Right atrium auricular region (tissue), 2 donors: ENCODE measurements around the gene PAXIP1. TPM values are rescaled to one million over a fixed set of nuclear protein-coding genes. Genes with fewer than 3 reads are reported as not detected.

ENCODE experiments used
- DNase-seq: peaks from one replicate; pipeline ENCODE4 v3.0.0-alpha.2; 2019; ENCODE audit warnings: low spot score
- H3K27ac ChIP-seq, 2 donors: fragments of 200-600 bp; sonication (generic); 1 replicate in 1 of 2; 2 replicates in 1 of 2; pipeline ENCODE4 v1.5.1; 2016 to 2019
- H3K27me3 ChIP-seq, 2 donors: fragments of 200-600 bp; sonication (generic); one replicate each; pipeline versions ENCODE4 v1.5.1 to v1.6.0; 2017 to 2019
- H3K36me3 ChIP-seq: fragments of 200-600 bp; sonication (generic); one replicate; pipeline ENCODE4 v1.5.1; 2016
- H3K4me1 ChIP-seq, 2 donors: fragments of 200-600 bp; sonication (generic); one replicate each; pipeline versions ENCODE4 v1.5.1 to v1.6.0; 2017 to 2019
- H3K4me3 ChIP-seq, 2 donors: fragments of 200-600 bp; sonication (generic); 1 replicate in 1 of 2; 2 replicates in 1 of 2; pipeline ENCODE4 v1.5.1; 2017 to 2019; ENCODE audit warnings: mild to moderate bottlenecking in 1 of 2, moderate library complexity in 1 of 2
- H3K9me3 ChIP-seq, 2 donors: fragments of 200-600 bp; sonication (generic); one replicate each; pipeline ENCODE4 v1.5.1; 2019
- total RNA-seq, 2 donors: library from RNA; depleted of rRNA; stranded (reverse); fragments of >200 nt; gene quantifications; one replicate each; pipeline ENCODE4 v1.1.0, GENCODE V29; 2016
- TF ChIP-seq, protein P1 (sequence below), 2 donors: fragments of 200-600 bp; sonication (generic); IDR thresholded peaks; one replicate each; pipeline ENCODE4 v1.5.1; 2019; ENCODE audit warnings: antibody characterized with exemption in 2 of 2

PAXIP1 gene
- total RNA-seq, 2 donors from 2014 or later, result 6.2 to 8.2 TPM

DNA sequence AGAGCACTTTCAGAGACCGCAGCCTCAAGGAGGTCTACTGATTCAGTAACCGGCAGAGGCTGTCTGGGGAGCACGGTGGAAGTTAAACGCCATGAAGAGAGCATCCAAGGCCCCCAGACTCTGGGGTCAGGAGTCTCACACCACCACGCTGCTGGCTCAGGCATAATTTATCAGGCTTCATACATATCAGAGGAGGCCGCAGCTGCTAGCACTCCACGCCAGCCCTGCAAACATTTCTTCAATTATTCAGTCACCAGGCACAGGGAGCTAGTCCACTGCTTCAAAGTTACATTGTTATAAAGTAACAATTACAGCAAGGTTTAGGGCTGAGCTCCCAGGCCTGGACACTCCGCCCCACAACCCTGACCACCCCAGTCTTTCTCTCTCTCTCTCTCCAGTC lies 97.8 kb downstream of the PAXIP1 start:
- peaks cover 0 to 3% of the 10 kb centered on the region in 2 donors for H3K9me3 ChIP-seq
- H3K36me3 ChIP-seq, result no peaks in the 10 kb centered on the region
- no peak overlapping the region for H3K4me3 ChIP-seq
- H3K4me1 ChIP-seq, result no peaks in the 10 kb centered on the region
- TF ChIP-seq, protein P1, sequence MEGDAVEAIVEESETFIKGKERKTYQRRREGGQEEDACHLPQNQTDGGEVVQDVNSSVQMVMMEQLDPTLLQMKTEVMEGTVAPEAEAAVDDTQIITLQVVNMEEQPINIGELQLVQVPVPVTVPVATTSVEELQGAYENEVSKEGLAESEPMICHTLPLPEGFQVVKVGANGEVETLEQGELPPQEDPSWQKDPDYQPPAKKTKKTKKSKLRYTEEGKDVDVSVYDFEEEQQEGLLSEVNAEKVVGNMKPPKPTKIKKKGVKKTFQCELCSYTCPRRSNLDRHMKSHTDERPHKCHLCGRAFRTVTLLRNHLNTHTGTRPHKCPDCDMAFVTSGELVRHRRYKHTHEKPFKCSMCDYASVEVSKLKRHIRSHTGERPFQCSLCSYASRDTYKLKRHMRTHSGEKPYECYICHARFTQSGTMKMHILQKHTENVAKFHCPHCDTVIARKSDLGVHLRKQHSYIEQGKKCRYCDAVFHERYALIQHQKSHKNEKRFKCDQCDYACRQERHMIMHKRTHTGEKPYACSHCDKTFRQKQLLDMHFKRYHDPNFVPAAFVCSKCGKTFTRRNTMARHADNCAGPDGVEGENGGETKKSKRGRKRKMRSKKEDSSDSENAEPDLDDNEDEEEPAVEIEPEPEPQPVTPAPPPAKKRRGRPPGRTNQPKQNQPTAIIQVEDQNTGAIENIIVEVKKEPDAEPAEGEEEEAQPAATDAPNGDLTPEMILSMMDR (IDR thresholded peaks at IDR 0.05), result no peak
- DNase-seq, result no peak
- no peaks in the 10 kb centered on the region for H3K27me3 ChIP-seq
- no peak overlapping the region for H3K27ac ChIP-seq

DNA sequence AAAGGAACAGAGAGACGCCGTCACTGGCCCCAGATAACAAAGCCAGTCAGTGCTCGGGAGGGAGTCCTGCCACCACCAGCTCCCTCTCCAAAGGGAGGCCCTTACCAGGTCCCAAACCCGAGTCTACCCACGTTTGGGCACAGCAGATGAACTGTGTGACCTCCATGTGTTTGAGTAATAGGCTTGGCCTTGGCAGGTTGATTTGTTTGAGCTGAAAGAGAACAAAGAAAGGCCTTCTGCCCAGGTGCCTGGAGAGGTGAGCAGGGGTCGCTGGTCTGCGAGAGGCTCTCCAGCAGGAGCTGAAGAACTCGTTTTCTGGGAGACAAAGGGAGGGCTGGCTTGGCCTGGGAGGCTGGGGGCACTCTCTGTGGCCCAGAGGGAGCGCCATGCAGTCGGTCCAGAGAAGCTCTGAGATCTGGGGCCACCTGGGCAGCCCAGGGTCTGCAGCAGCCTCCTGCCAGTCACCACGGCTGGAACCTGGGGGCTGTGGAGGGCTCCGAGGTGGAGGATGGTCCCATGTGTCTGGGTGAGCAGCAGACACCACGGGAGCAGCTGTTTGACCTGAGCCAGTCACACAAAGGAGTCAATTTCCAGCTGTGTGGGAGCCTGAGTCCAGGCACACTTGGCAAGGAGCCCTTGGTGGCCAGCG lies 99.7 kb downstream of the PAXIP1 start:
- Histone ChIP-seq H3K4me3 (no peak overlapping the region), H3K27ac (no peak overlapping the region), H3K27me3 (no peaks in the 10 kb centered on the region), H3K9me3 (peaks cover 0 to 3% of the 10 kb centered on the region in 2 donors), H3K4me1 (no peaks in the 10 kb centered on the region), H3K36me3 (no peaks in the 10 kb centered on the region)
- no peak for DNase-seq
- TF ChIP-seq, protein P1 (IDR thresholded peaks at IDR 0.05), result no peak

DNA sequence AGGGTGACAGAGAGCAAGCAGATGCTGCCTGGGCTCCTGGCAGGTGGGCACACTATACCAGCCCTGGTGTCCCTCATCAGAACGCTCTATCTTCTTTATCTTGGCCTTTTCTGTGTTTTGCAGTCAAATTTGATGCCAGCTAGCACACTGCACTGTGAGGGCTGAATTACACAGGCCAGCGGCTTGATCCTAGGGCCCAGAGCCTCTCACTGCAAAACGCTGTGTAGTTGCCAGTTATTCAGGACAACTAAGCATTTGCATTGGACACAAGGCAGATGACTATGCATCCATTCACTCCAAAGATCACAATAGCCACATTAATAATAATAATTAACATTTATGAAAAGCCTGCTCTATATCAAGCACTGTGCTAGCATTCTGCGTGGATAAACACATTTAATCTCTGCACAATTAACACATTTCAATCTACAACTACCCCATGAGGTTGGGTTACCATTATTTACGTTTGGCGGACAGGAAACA lies 100.3 kb downstream of the PAXIP1 start:
- H3K36me3 ChIP-seq, result no peaks in the 10 kb centered on the region

DNA sequence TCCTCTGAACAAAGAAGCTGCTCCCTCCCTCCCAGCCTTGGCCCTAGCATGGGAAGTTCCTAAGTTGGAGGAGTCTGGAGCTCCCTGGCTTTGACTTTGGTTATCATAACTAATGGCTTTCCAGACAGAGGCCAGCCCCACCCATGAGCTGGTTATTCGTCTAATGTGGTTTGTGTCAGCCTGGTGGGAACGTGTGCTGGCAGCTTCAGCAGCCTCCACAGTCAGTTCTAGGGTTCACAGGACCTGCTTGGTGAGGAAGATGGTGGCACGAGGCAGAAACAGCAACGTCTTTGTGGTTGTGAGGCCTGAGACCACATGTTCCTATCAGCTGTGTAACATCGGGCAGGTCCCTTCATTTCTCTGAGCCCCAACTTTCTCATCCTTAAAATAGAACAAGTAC lies 103.1 kb downstream of the PAXIP1 start:
- no peak for DNase-seq

More for the DNA sequence above, 100.3 kb downstream of the PAXIP1 start:
- Histone ChIP-seq H3K4me3 (no peak overlapping the region), H3K4me1 (no peaks in the 10 kb centered on the region), H3K9me3 (peaks cover 0 to 3% of the 10 kb centered on the region in 2 donors), H3K27ac (no peak overlapping the region), H3K27me3 (no peaks in the 10 kb centered on the region)
- DNase-seq, result no peak
- TF ChIP-seq, protein P1 (IDR thresholded peaks at IDR 0.05), result no peak

DNA sequence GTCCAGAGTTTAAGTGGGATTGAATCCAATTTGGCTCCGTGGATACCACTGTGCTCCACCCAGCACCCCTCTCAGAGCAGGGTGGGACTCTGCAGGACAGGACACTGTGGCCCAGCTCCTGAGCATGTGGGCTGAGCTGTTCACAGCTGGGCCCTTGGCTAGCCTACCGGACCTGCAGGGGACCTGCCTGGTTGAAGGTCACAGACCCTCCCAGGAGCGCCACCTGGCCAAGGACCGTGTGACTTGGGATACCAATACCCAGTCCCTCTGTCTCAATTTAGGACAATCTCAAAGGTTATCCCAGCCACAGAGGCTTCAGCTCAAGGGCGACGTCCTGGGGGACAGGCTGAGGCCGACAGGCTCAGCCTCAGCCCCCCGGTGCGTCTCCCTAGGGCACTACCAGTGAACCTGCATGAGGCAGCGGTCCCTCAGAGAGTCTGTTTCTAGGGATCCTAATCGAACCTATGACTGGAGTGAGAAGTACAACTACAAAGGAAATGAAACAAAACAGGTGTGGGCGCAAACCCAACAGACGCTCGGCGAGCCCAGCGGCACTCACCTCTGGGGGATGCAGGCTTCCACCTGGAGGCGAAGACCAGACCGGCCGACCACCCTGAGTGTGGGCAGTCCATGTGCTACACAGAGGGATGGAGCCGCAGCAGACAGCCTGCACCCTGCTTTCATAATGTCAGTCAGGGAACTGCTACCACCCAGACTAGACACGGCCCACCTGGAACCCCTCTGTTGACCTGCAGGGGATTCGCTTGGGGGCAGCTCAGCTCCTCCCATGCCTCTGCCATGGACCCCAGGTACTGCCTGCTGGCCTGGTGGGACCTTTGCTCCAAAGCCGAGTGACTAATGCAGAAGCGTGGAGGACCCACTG lies 103.7 kb downstream of the PAXIP1 start:
- Histone ChIP-seq H3K9me3 (no peaks in the 10 kb centered on the region), H3K27ac (no peak overlapping the region), H3K4me3 (no peak overlapping the region), H3K4me1 (no peaks in the 10 kb centered on the region), H3K36me3 (no peaks in the 10 kb centered on the region), H3K27me3 (no peaks in the 10 kb centered on the region)
- TF ChIP-seq, protein P1 (IDR thresholded peaks at IDR 0.05), result no peak
- DNase-seq, result no peak

More for the DNA sequence above, 103.1 kb downstream of the PAXIP1 start:
- H3K9me3 ChIP-seq, result no peaks in the 10 kb centered on the region
- H3K27me3 ChIP-seq, result no peaks in the 10 kb centered on the region
- H3K36me3 ChIP-seq, result no peaks in the 10 kb centered on the region
- no peaks in the 10 kb centered on the region for H3K4me1 ChIP-seq
- TF ChIP-seq, protein P1 (IDR thresholded peaks at IDR 0.05), result no peak
- H3K27ac ChIP-seq, result no peak overlapping the region
- no peak overlapping the region for H3K4me3 ChIP-seq
